Astrocyte of the spinal cord (primary cell): Measurements from ENCODE around the gene SIPA1L3.
A peak's percentile ranks its signal among the peaks of the same experiment; 100 is the strongest.
"Not testable (repeated sequence)": the region's sequence is repeated elsewhere in the genome, so short reads cannot be mapped to it uniquely, and the experiment has no call there.

Experiments used
- DNase-seq: peaks from one replicate; pipeline ENCODE4 v3.0.0; 2011; ENCODE audit warnings: low read depth, low spot score
- H3K4me3 ChIP-seq: 2 replicates; pipeline ENCODE4 v1.5.1; 2011; ENCODE audit warnings: low read depth, mild to moderate bottlenecking, low read length, moderate library complexity
- in situ Hi-C: cut with HindIII; loops from 2 replicates; pipeline ENCODE4 v1.10.0; 2017; ENCODE audit warnings: low sequenced_read_pairs
- TF ChIP-seq, protein P1 (sequence below): IDR thresholded peaks from 2 replicates; pipeline ENCODE4 v1.5.1; 2012; ENCODE audit warnings: low read depth, mild to moderate bottlenecking, low read length, inconsistent platforms

The SIPA1L3 gene

DNA sequence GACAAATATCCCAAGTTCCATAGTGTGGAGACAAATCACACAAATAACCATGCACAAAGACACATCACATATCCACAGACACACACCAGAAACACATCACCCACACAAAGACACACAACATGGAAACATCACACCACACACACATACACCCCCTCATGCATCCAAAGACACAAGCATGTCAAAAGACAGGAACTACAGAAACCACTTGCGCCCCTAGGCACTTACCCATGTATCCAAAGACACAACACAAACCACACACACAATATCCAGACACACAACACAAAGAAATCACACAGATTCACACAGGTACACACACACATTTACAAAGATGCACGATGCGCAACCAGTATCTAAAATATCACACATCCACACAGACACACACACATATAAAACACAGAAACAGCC, 316.1 kb downstream of the SIPA1L3 start:
- in situ Hi-C loops, result no loop called here
- TF ChIP-seq, protein P1, sequence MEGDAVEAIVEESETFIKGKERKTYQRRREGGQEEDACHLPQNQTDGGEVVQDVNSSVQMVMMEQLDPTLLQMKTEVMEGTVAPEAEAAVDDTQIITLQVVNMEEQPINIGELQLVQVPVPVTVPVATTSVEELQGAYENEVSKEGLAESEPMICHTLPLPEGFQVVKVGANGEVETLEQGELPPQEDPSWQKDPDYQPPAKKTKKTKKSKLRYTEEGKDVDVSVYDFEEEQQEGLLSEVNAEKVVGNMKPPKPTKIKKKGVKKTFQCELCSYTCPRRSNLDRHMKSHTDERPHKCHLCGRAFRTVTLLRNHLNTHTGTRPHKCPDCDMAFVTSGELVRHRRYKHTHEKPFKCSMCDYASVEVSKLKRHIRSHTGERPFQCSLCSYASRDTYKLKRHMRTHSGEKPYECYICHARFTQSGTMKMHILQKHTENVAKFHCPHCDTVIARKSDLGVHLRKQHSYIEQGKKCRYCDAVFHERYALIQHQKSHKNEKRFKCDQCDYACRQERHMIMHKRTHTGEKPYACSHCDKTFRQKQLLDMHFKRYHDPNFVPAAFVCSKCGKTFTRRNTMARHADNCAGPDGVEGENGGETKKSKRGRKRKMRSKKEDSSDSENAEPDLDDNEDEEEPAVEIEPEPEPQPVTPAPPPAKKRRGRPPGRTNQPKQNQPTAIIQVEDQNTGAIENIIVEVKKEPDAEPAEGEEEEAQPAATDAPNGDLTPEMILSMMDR, result no peak
- DNase-seq, result no peak
- H3K4me3 ChIP-seq, result no peak overlapping the region

DNA sequence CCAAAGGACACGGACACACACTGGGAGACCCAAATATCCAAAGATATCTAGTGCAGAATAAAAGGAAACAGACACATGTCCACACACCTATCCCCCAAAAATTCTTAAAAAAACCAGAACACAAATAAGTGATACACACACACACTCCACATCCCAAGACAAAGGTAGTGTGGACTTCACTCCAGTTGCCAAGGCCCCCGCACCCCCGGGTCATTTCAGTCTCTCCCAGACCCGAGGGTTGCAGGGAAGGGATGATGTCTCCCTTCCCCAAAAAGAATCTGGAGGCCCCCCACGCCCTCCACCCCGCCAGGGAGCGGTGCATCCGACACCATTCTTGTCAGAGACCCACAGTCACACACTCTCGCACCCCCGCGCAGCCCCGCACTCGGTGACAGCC, 316.6 kb downstream of the SIPA1L3 start:
- in situ Hi-C loops, result no loop called here
- H3K4me3 ChIP-seq, result peak overlapping the region; percentile 55

GRCh38 chr19:38224014-38224862, 317.2 kb downstream of the SIPA1L3 start, which contains the start of gene DPF1:
Gene DPF1 (minus strand): TSS chr19:38224222. CDS start chr19:38224142, 80 bp downstream.
- peak; percentile 62 for DNase-seq

More for the DNA sequence above, 316.6 kb downstream of the SIPA1L3 start:
- TF ChIP-seq, protein P1, result no peak
- DNase-seq, result no peak

GRCh38 chr19:38224863-38225218, 317.8 kb downstream of the SIPA1L3 start:
- H3K4me3 ChIP-seq, DNase-seq, in situ Hi-C loops: not testable (repeated sequence)

More at GRCh38 chr19:38224014-38224862, 317.2 kb downstream of the SIPA1L3 start, which contains the start of gene DPF1:
- in situ Hi-C loops, result no loop called here
- TF ChIP-seq, protein P1, result peak; percentile 15
- H3K4me3 ChIP-seq, result peak within 1 kb of the TSS; percentile 55

- H3K4me3 ChIP-seq, result no peak overlapping the region
- TF ChIP-seq, protein P1, result no peak
- DNase-seq, result no peak
- in situ Hi-C loops, result no loop called here
Observed at GRCh38 chr19:38227287-38228004, 320.4 kb downstream of the SIPA1L3 start.

GRCh38 chr19:38228005-38228377, 321.0 kb downstream of the SIPA1L3 start:
- H3K4me3 ChIP-seq, result no peak overlapping the region
- TF ChIP-seq, protein P1, result no peak
- DNase-seq, result no peak
- in situ Hi-C loops, result no loop called here
